ENCODE measurements around the gene HAL.
A peak's percentile ranks its signal among the peaks of the same experiment; 100 is the strongest.

HAL gene

GRCh38 chr12:95996034-95996658 is at the start of gene HAL:
HAL (minus strand) TSS chr12:95996344; CDS start chr12:95995910, 434 bp downstream.
- no peak for TF ChIP-seq JUND (IDR thresholded peaks at IDR 0.05; ENCODE audit: low read depth)
- peak in 1 of 2 experiments; percentile 68 for DNase-seq (ENCODE audit: low read depth in 1 of 2, low spot score in 1 of 2)
- in situ Hi-C loops (cut with HindIII; ENCODE audit: low pct_unique_long_range_greater_than_20kb, low sequenced_read_pairs): no loop called here

- TF ChIP-seq JUND (IDR thresholded peaks at IDR 0.05; ENCODE audit: low read depth): no peak
- in situ Hi-C loops (cut with HindIII; ENCODE audit: low pct_unique_long_range_greater_than_20kb, low sequenced_read_pairs): no loop called here
- no peak for DNase-seq (ENCODE audit: low read depth in 1 of 2, low spot score in 1 of 2)
These were observed 49.4 kb upstream of the HAL start for GRCh38 chr12:96045566-96045965.

GRCh38 chr12:96044943-96045290 is 48.8 kb upstream of the HAL start:
- no peak for DNase-seq (ENCODE audit: low read depth in 1 of 2, low spot score in 1 of 2)
- in situ Hi-C loops (cut with HindIII; ENCODE audit: low pct_unique_long_range_greater_than_20kb, low sequenced_read_pairs): no loop called here
- no peak for TF ChIP-seq JUND (IDR thresholded peaks at IDR 0.05; ENCODE audit: low read depth)

- in situ Hi-C loops (cut with HindIII; ENCODE audit: low pct_unique_long_range_greater_than_20kb, low sequenced_read_pairs): no loop called here
- TF ChIP-seq JUND (IDR thresholded peaks at IDR 0.05; ENCODE audit: low read depth): no peak
- DNase-seq (ENCODE audit: low read depth in 1 of 2, low spot score in 1 of 2): no peak
These were observed 48.1 kb upstream of the HAL start for GRCh38 chr12:96044017-96044942.

GRCh38 chr12:96041181-96041580 is 45.0 kb upstream of the HAL start:
- no peak for DNase-seq (ENCODE audit: low read depth in 1 of 2, low spot score in 1 of 2)
- TF ChIP-seq JUND (IDR thresholded peaks at IDR 0.05; ENCODE audit: low read depth): no peak
- in situ Hi-C loops (cut with HindIII; ENCODE audit: low pct_unique_long_range_greater_than_20kb, low sequenced_read_pairs): no loop called here

GRCh38 chr12:96040305-96041133 is 44.4 kb upstream of the HAL start:
- in situ Hi-C loops (cut with HindIII; ENCODE audit: low pct_unique_long_range_greater_than_20kb, low sequenced_read_pairs): no loop called here
- DNase-seq (ENCODE audit: low read depth in 1 of 2, low spot score in 1 of 2): no peak
- no peak for TF ChIP-seq JUND (IDR thresholded peaks at IDR 0.05; ENCODE audit: low read depth)

- DNase-seq (ENCODE audit: low read depth in 1 of 2, low spot score in 1 of 2): no peak
- TF ChIP-seq JUND (IDR thresholded peaks at IDR 0.05; ENCODE audit: low read depth): no peak
- in situ Hi-C loops (cut with HindIII; ENCODE audit: low pct_unique_long_range_greater_than_20kb, low sequenced_read_pairs): no loop called here
These were observed 43.4 kb upstream of the HAL start for GRCh38 chr12:96039516-96039915.

GRCh38 chr12:96036765-96037455 is 40.8 kb upstream of the HAL start:
- DNase-seq (ENCODE audit: low read depth in 1 of 2, low spot score in 1 of 2): no peak
- TF ChIP-seq JUND (IDR thresholded peaks at IDR 0.05; ENCODE audit: low read depth): no peak
- in situ Hi-C loops (cut with HindIII; ENCODE audit: low pct_unique_long_range_greater_than_20kb, low sequenced_read_pairs): no loop called here

- no peak for TF ChIP-seq JUND (IDR thresholded peaks at IDR 0.05; ENCODE audit: low read depth)
- DNase-seq (ENCODE audit: low read depth in 1 of 2, low spot score in 1 of 2): peak; percentile 93 to 99
- in situ Hi-C loops (cut with HindIII; ENCODE audit: low pct_unique_long_range_greater_than_20kb, low sequenced_read_pairs): no loop called here
These were observed 39.4 kb upstream of the HAL start, which contains the start of gene LTA4H for GRCh38 chr12:96035283-96036236. LTA4H (minus strand) TSS chr12:96035587; CDS start chr12:96035519, 68 bp downstream.

GRCh38 chr12:96034621-96035282 is 38.6 kb upstream of the HAL start:
- no peak for DNase-seq (ENCODE audit: low read depth in 1 of 2, low spot score in 1 of 2)
- no peak for TF ChIP-seq JUND (IDR thresholded peaks at IDR 0.05; ENCODE audit: low read depth)
- in situ Hi-C loops (cut with HindIII; ENCODE audit: low pct_unique_long_range_greater_than_20kb, low sequenced_read_pairs): no loop called here

All from T47D (cell line).